IMR-90 (cell line): ENCODE results near the gene TRAPPC12. TPM values are rescaled to one million over a fixed set of nuclear protein-coding genes. Genes with fewer than 3 reads are reported as not detected.

Experiments used
- ATAC-seq: fragments of 200-7000 bp; cut with Tn5 transposase; 2 replicates; pipeline ENCODE4 v1.9.1; 2020; ENCODE audit warnings: low read depth, mild to moderate bottlenecking, moderate library complexity
- BruUV-seq: library from RNA; stranded (reverse); fragments of 400-500 nt; replicated peaks from 2 replicates; lab custom pipeline; 2021; lab: Mats Ljungman, UMichigan
- CTCF ChIA-PET: fragments of 300-600 bp; formaldehyde crosslinking; extraction: SDS; loops from one replicate; lab custom pipeline; 2021; ENCODE audit warnings: antibody characterized with exemption; lab: Yijun Ruan, JAX
- POLR2A ChIA-PET: fragments of 300-600 bp; sonication (Branson Sonifier 250); formaldehyde crosslinking; loops from one replicate; lab custom pipeline; 2022; ENCODE audit warnings: antibody characterized with exemption; ENCODE audit not compliant: unreplicated experiment; lab: Charles Lee
- DNase-seq: peaks from one replicate; pipeline ENCODE4 v3.0.0; 2013
- H2AFZ ChIP-seq: replicated peaks from 2 replicates; pipeline ENCODE3; 2013; ENCODE audit warnings: low read length, mild to moderate bottlenecking; ENCODE audit not compliant: poor library complexity
- H2AK5ac ChIP-seq: 2 replicates; pipeline ENCODE4 v1.6.1; 2013; ENCODE audit warnings: low read depth, low read length, inconsistent platforms
- H2AK9ac ChIP-seq: replicated peaks from 2 replicates; pipeline ENCODE3; 2013; ENCODE audit warnings: mild to moderate bottlenecking, low read depth, low read length, moderate library complexity; ENCODE audit not compliant: poor library complexity
- H2BK120ac ChIP-seq: 2 replicates; pipeline ENCODE4 v1.6.1; 2013; ENCODE audit warnings: low read depth, low read length, inconsistent platforms
- H2BK15ac ChIP-seq: 3 replicates; pipeline ENCODE4 v1.6.1; 2013; ENCODE audit warnings: low read depth, low read length, inconsistent platforms
- H2BK20ac ChIP-seq: 2 replicates; pipeline ENCODE4 v1.6.1; 2013; ENCODE audit warnings: low read depth, mild to moderate bottlenecking, inconsistent platforms, low read length, moderate library complexity
- H2BK5ac ChIP-seq: 2 replicates; pipeline ENCODE4 v1.6.1; 2013; ENCODE audit warnings: mild to moderate bottlenecking, low read depth, low read length, inconsistent platforms; ENCODE audit not compliant: poor library complexity, severe bottlenecking
- H3K14ac ChIP-seq: replicated peaks from 2 replicates; pipeline ENCODE4 v1.6.1; 2013; ENCODE audit warnings: low read depth, low read length, inconsistent platforms
- H3K18ac ChIP-seq: 2 replicates; pipeline ENCODE4 v1.6.1; 2013; ENCODE audit warnings: low read depth, low read length, control low read depth
- H3K23ac ChIP-seq: 2 replicates; pipeline ENCODE4 v1.6.1; 2013; ENCODE audit warnings: low read depth, low read length, inconsistent platforms
- H3K27ac ChIP-seq: 2 replicates; pipeline ENCODE4 v1.5.1; 2013; ENCODE audit warnings: mild to moderate bottlenecking, control low read depth, low read length; ENCODE audit not compliant: insufficient read depth
- H3K27me3 ChIP-seq: 2 replicates; pipeline ENCODE4 v1.6.1; 2013; ENCODE audit warnings: low read length; ENCODE audit not compliant: control insufficient read depth, insufficient read depth
- H3K36me3 ChIP-seq: 2 replicates; pipeline ENCODE4 v1.6.1; 2013; ENCODE audit warnings: low read length, mixed read lengths; ENCODE audit not compliant: control insufficient read depth, insufficient read depth
- H3K4ac ChIP-seq: 2 replicates; pipeline ENCODE4 v1.6.1; 2013; ENCODE audit warnings: low read depth, low read length, inconsistent platforms
- H3K4me1 ChIP-seq: 2 replicates; pipeline ENCODE4 v1.6.1; 2013; ENCODE audit warnings: low read length, mixed read lengths; ENCODE audit not compliant: control insufficient read depth, insufficient read depth
- H3K4me2 ChIP-seq: 2 replicates; pipeline ENCODE4 v1.6.1; 2013; ENCODE audit warnings: low read depth, mild to moderate bottlenecking, control low read depth, low read length, moderate library complexity
- H3K4me3 ChIP-seq: 2 replicates; pipeline ENCODE4 v1.5.1; 2013; ENCODE audit warnings: low read depth, mild to moderate bottlenecking, control low read depth, low read length, moderate library complexity; ENCODE audit not compliant: insufficient read depth
- H3K56ac ChIP-seq: 2 replicates; pipeline ENCODE4 v1.6.1; 2013; ENCODE audit warnings: low read length, inconsistent platforms; ENCODE audit not compliant: insufficient read depth; ENCODE audit errors: extremely low read depth
- H3K79me1 ChIP-seq, 2 experiments: 2 replicates each; pipeline ENCODE4 v1.6.1; 2013; ENCODE audit warnings: low read length in 2 of 2, inconsistent platforms in 1 of 2, low read depth in 1 of 2
- H3K9ac ChIP-seq: 2 replicates; pipeline ENCODE4 v1.6.1; 2013; ENCODE audit warnings: low read depth, low read length, control low read depth
- H3K9me1 ChIP-seq: 2 replicates; pipeline ENCODE4 v1.6.1; 2013; ENCODE audit warnings: low read length, inconsistent platforms; ENCODE audit not compliant: insufficient read depth
- H3K9me3 ChIP-seq: 2 replicates; pipeline ENCODE4 v1.6.1; 2013; ENCODE audit warnings: low read length; ENCODE audit not compliant: control insufficient read depth, insufficient read depth
- H4K20me1 ChIP-seq: 2 replicates; pipeline ENCODE4 v1.6.1; 2013; ENCODE audit warnings: low read length, inconsistent platforms; ENCODE audit not compliant: insufficient read depth
- H4K5ac ChIP-seq: 2 replicates; pipeline ENCODE4 v1.6.1; 2013; ENCODE audit warnings: mild to moderate bottlenecking, low read depth, low read length, control low read depth
- H4K8ac ChIP-seq, 2 experiments: 2 replicates each; pipeline ENCODE4 v1.6.1; 2013; ENCODE audit warnings: low read depth in 2 of 2, low read length in 2 of 2, control low read depth in 1 of 2, inconsistent platforms in 1 of 2
- H4K91ac ChIP-seq: 2 replicates; pipeline ENCODE4 v1.6.1; 2013; ENCODE audit warnings: low read depth, low read length, inconsistent platforms; ENCODE audit not compliant: insufficient read depth
- CHD1 ChIP-seq: IDR thresholded peaks from 2 replicates; pipeline ENCODE4 v1.6.1; 2012; ENCODE audit warnings: low read depth, low read length, improper control_type of control experiment
- FOS ChIP-seq: fragments of 150-350 bp; IDR thresholded peaks from 2 replicates; pipeline ENCODE4 v1.6.1; 2016; ENCODE audit warnings: low read depth, low read length
- MAFK ChIP-seq: IDR thresholded peaks from 2 replicates; pipeline ENCODE4 v1.6.1; 2012; ENCODE audit warnings: low read depth, low read length, improper control_type of control experiment
- MAZ ChIP-seq: IDR thresholded peaks from 2 replicates; pipeline ENCODE4 v1.6.1; 2012; ENCODE audit warnings: low read depth, mild to moderate bottlenecking, low read length, improper control_type of control experiment, moderate library complexity, borderline replicate concordance
- NFE2L2 ChIP-seq: fragments of 150-350 bp; IDR thresholded peaks from 2 replicates; pipeline ENCODE4 v1.6.1; 2016; ENCODE audit warnings: low read depth, mild to moderate bottlenecking, low read length
- RCOR1 ChIP-seq: IDR thresholded peaks from 2 replicates; pipeline ENCODE4 v1.6.1; 2012; ENCODE audit warnings: mild to moderate bottlenecking, low read length, improper control_type of control experiment; ENCODE audit not compliant: insufficient replicate concordance
- RFX5 ChIP-seq: IDR thresholded peaks from 2 replicates; pipeline ENCODE4 v1.8.0; 2012; ENCODE audit warnings: low read depth, mild to moderate bottlenecking, low read length, moderate library complexity
- WGBS, 2 experiments: methylation state at CpG; one replicate each; pipeline versions ENCODE4 v1.1.5 to v1.1.7; 2013; ENCODE audit warnings: missing lambda C conversion rate in 2 of 2; ENCODE audit not compliant: insufficient read length in 1 of 2; ENCODE audit errors: extremely low coverage in 2 of 2; 5-methylcytosine and 5-hydroxymethylcytosine counted together
- dilution Hi-C: fragments of 300-500 bp; cut with HindIII; formaldehyde crosslinking; loops from one replicate; pipeline ENCODE4 v1.14.3; 2018; ENCODE audit warnings: low sequenced_read_pairs; ENCODE audit not compliant: unreplicated experiment
- in situ Hi-C: fragments of 300-500 bp; cut with MboI; formaldehyde crosslinking; loops from 3 replicates; pipeline ENCODE4 v1.14.3; 2019; ENCODE audit warnings: low sequenced_read_pairs, inconsistent platforms, mixed read lengths
- intact Hi-C: fragments of 100-400 bp; cut with micrococcal nuclease; formaldehyde crosslinking; loops from 2 replicates; pipeline ENCODE4 v1.10.0; 2022
- polyA plus RNA-seq, 3 experiments: library from polyadenylated mRNA; depleted of rRNA; stranded (reverse); fragments of >200 nt; gene quantifications; 2 replicates each; pipeline ENCODE4 v1.2.3, GENCODE V29; 2012; ENCODE audit warnings: low replicate concordance in 1 of 3
- total RNA-seq: library from RNA; depleted of rRNA; stranded (reverse); fragments of >200 nt; gene quantifications from 2 replicates; pipeline ENCODE4 v1.2.3, GENCODE V29; 2012

The TRAPPC12 gene
- total and polyA plus RNA-seq, 2 of the 4 experiments (the other 2 are of a cell fraction), result 25.8 to 69.9 TPM

GRCh38 chr2:3427272-3427671 is 47.8 kb downstream of the TRAPPC12 start:
- H3K79me1 ChIP-seq, result peaks cover 28 to 30% of the 10 kb centered on the region in 2 experiments
- H2AK5ac ChIP-seq, result no peak overlapping the region
- intact Hi-C loops, result no loop called here
- H2AK9ac ChIP-seq, result no peak overlapping the region
- H3K4ac ChIP-seq, result no peak overlapping the region
- POLR2A ChIA-PET, result no interaction called here
- H3K9ac ChIP-seq, result no peak overlapping the region
- no peak overlapping the region for H4K5ac ChIP-seq
- no peak overlapping the region for H3K4me2 ChIP-seq
- no TSS peak for BruUV-seq
- no peak overlapping the region for H2BK120ac ChIP-seq
- peaks cover 4% of the 10 kb centered on the region; the same call in 1 of the 2 replicates for H4K20me1 ChIP-seq
- TF ChIP-seq FOS (no peak), MAFK (no peak), NFE2L2 (no peak), MAZ (no peak), RFX5 (no peak), RCOR1 (no peak), CHD1 (no peak)
- DNase-seq (no peak), ATAC-seq (no peak)
- no peak overlapping the region for H4K8ac ChIP-seq
- H2AFZ ChIP-seq, result no peak overlapping the region
- no peak overlapping the region for H3K4me3 ChIP-seq
- peaks cover 4% of the 10 kb centered on the region; the same call in 1 of the 2 replicates for H3K4me1 ChIP-seq
- dilution Hi-C loops, result no loop called here
- no peak overlapping the region for H4K91ac ChIP-seq
- H3K9me3 ChIP-seq, result no peaks in the 10 kb centered on the region
- no peak overlapping the region for H3K23ac ChIP-seq
- H2BK20ac ChIP-seq, result no peak overlapping the region
- H2BK15ac ChIP-seq, result no peak overlapping the region
- no peak overlapping the region for H3K14ac ChIP-seq
- H3K27me3 ChIP-seq, result no peaks in the 10 kb centered on the region
- WGBS, 2 experiments, result 80% methylated on average over 1 of the region's 6 CpGs; no CpG with 5 or more reads in 1 of the 2 experiments
- CTCF ChIA-PET, result interaction anchor here (2.5 kb wide), 1 partner anchor 35 kb away, joined by 9 read pairs; no protein-coding TSS in a partner anchor
- no peak overlapping the region for H3K27ac ChIP-seq
- H3K9me1 ChIP-seq, result no peaks in the 10 kb centered on the region
- peaks cover 46% of the 10 kb centered on the region for H3K36me3 ChIP-seq
- in situ Hi-C loops, result loop anchor here (10.0 kb wide), 1 partner anchor 218 kb away; no protein-coding TSS in a partner anchor
- no peak overlapping the region for H3K56ac ChIP-seq
- no peak overlapping the region for H3K18ac ChIP-seq
- H2BK5ac ChIP-seq, result no peak overlapping the region
